HEK293 (cell line): ENCODE measurements around the gene NPHP1.

Source experiments
- CTCF ChIA-PET: fragments of 350-600 bp; formaldehyde crosslinking; extraction: SDS; loops from one replicate; lab custom pipeline; 2021; ENCODE audit warnings: antibody characterized with exemption; lab: Yijun Ruan, JAX
- POLR2A ChIA-PET: fragments of 300-600 bp; formaldehyde crosslinking; extraction: SDS; loops from one replicate; lab custom pipeline; 2020; ENCODE audit warnings: antibody characterized with exemption, inconsistent platforms; lab: Yijun Ruan, JAX
- H3K27ac ChIP-seq: fragments of 200-500 bp; sonication (Bioruptor generic); 2 replicates; pipeline ENCODE4 v1.5.1; 2014; ENCODE audit warnings: low read depth, low read length, control low read depth, inconsistent platforms; ENCODE audit errors: extremely low read depth
- H3K36me3 ChIP-seq, 2 experiments: fragments of 200-500 bp in 1 of 2; sonication (Bioruptor generic) in 1 of 2; 1 replicate in 1 of 2; 2 replicates in 1 of 2; pipeline ENCODE4 v1.5.1; 2014 to 2017; ENCODE audit warnings: inconsistent platforms in 2 of 2, low read length in 2 of 2; ENCODE audit not compliant: control insufficient read depth in 2 of 2, insufficient read depth in 1 of 2
- H3K4me1 ChIP-seq: fragments of 200-500 bp; sonication (Bioruptor generic); 2 replicates; pipeline ENCODE4 v1.5.1; 2014; ENCODE audit warnings: mild to moderate bottlenecking, low read length, inconsistent platforms; ENCODE audit not compliant: control insufficient read depth, insufficient read depth
- H3K4me3 ChIP-seq: 2 replicates; pipeline ENCODE4 v1.5.1; 2011; ENCODE audit warnings: low read depth, mild to moderate bottlenecking, control low read depth, low read length, moderate library complexity
- H3K9me3 ChIP-seq: fragments of 200-500 bp; sonication (Bioruptor generic); 2 replicates; pipeline ENCODE4 v1.5.1; 2014; ENCODE audit warnings: low read depth, low read length, inconsistent platforms; ENCODE audit not compliant: control insufficient read depth, insufficient read depth
- MYNN ChIP-seq: fragments of 450-650 bp; formaldehyde crosslinking; IDR thresholded peaks from 2 replicates; pipeline ENCODE4 v1.5.1; 2016; ENCODE audit warnings: missing biosample characterization, missing genetic modification characterization, borderline replicate concordance
- SCRT2 ChIP-seq: fragments of 450-650 bp; formaldehyde crosslinking; IDR thresholded peaks from 2 replicates; pipeline ENCODE4 v1.5.1; 2016; ENCODE audit warnings: missing biosample characterization, missing genetic modification characterization
- SP2 ChIP-seq: fragments of 450-650 bp; formaldehyde crosslinking; IDR thresholded peaks from 2 replicates; pipeline ENCODE4 v1.5.1; 2016; ENCODE audit warnings: missing biosample characterization, missing genetic modification characterization
- ZBTB48 ChIP-seq: fragments of 450-650 bp; formaldehyde crosslinking; IDR thresholded peaks from 2 replicates; pipeline ENCODE4 v1.5.1; 2016; ENCODE audit warnings: missing biosample characterization, missing genetic modification characterization
- ZFP69B ChIP-seq: fragments of 450-650 bp; formaldehyde crosslinking; IDR thresholded peaks from 2 replicates; pipeline ENCODE4 v1.5.1; 2016; ENCODE audit warnings: missing biosample characterization, missing genetic modification characterization
- ZNF121 ChIP-seq: fragments of 450-650 bp; formaldehyde crosslinking; IDR thresholded peaks from 2 replicates; pipeline ENCODE4 v1.5.1; 2016; ENCODE audit warnings: missing biosample characterization, missing genetic modification characterization
- ZNF202 ChIP-seq: fragments of 450-650 bp; formaldehyde crosslinking; IDR thresholded peaks from 2 replicates; pipeline ENCODE4 v1.5.1; 2016; ENCODE audit warnings: missing biosample characterization, missing genetic modification characterization, borderline replicate concordance
- ZNF211 ChIP-seq: fragments of 450-650 bp; formaldehyde crosslinking; IDR thresholded peaks from 2 replicates; pipeline ENCODE4 v1.5.1; 2016; ENCODE audit warnings: low read depth, missing biosample characterization, missing genetic modification characterization
- ZNF292 ChIP-seq: fragments of 450-650 bp; formaldehyde crosslinking; IDR thresholded peaks from 2 replicates; pipeline ENCODE4 v1.5.1; 2016; ENCODE audit warnings: low read depth, missing biosample characterization, missing genetic modification characterization, borderline replicate concordance
- ZNF341 ChIP-seq: fragments of 450-650 bp; formaldehyde crosslinking; IDR thresholded peaks from 2 replicates; pipeline ENCODE4; 2016; ENCODE audit warnings: low read depth, missing biosample characterization, missing genetic modification characterization
- ZNF48 ChIP-seq: fragments of 450-650 bp; formaldehyde crosslinking; IDR thresholded peaks from 2 replicates; pipeline ENCODE4 v1.5.1; 2016; ENCODE audit warnings: missing biosample characterization, missing genetic modification characterization
- ZNF514 ChIP-seq: fragments of 450-650 bp; formaldehyde crosslinking; IDR thresholded peaks from 2 replicates; pipeline ENCODE4 v1.5.1; 2016; ENCODE audit warnings: missing biosample characterization, missing genetic modification characterization
- ZNF549 ChIP-seq: fragments of 450-650 bp; IDR thresholded peaks from 2 replicates; pipeline ENCODE4 v1.5.1; 2018; ENCODE audit warnings: missing biosample characterization, missing genetic modification characterization, mild to moderate bottlenecking, inconsistent platforms, moderate library complexity
- ZNF610 ChIP-seq: fragments of 450-650 bp; formaldehyde crosslinking; IDR thresholded peaks from 2 replicates; pipeline ENCODE4 v1.5.1; 2016; ENCODE audit warnings: missing biosample characterization, missing genetic modification characterization, borderline replicate concordance
- ZNF624 ChIP-seq: fragments of 450-650 bp; formaldehyde crosslinking; IDR thresholded peaks from 2 replicates; pipeline ENCODE4 v1.5.1; 2017; ENCODE audit warnings: missing biosample characterization, missing genetic modification characterization
- ZNF626 ChIP-seq: fragments of 450-650 bp; sonication (Bioruptor Pico); formaldehyde crosslinking; IDR thresholded peaks from 2 replicates; pipeline ENCODE4 v1.5.1; 2018; ENCODE audit warnings: missing biosample characterization, missing genetic modification characterization, inconsistent platforms
- ZNF660 ChIP-seq: fragments of 450-650 bp; IDR thresholded peaks from 2 replicates; pipeline ENCODE4 v1.5.1; 2018; ENCODE audit warnings: missing biosample characterization, mild to moderate bottlenecking, missing genetic modification characterization
- TF ChIP-seq, protein P1 (sequence below): fragments of 450-650 bp; formaldehyde crosslinking; IDR thresholded peaks from 2 replicates; pipeline ENCODE4 v1.5.1; 2017; ENCODE audit warnings: missing biosample characterization, missing genetic modification characterization
- TF ChIP-seq, protein P2 (sequence below): fragments of 450-650 bp; formaldehyde crosslinking; IDR thresholded peaks from 2 replicates; pipeline ENCODE4 v1.5.1; 2016; ENCODE audit warnings: missing biosample characterization, missing genetic modification characterization
- TF ChIP-seq, protein P3 (sequence below): fragments of 450-650 bp; formaldehyde crosslinking; conservative IDR thresholded peaks from 2 replicates; pipeline ENCODE4 v1.5.1; 2016; ENCODE audit warnings: low read depth, missing biosample characterization, missing genetic modification characterization
- TF ChIP-seq, protein P4 (sequence below): fragments of 450-650 bp; formaldehyde crosslinking; IDR thresholded peaks from 2 replicates; pipeline ENCODE4 v1.5.1; 2016; ENCODE audit warnings: missing biosample characterization, missing genetic modification characterization

NPHP1 gene

DNA sequence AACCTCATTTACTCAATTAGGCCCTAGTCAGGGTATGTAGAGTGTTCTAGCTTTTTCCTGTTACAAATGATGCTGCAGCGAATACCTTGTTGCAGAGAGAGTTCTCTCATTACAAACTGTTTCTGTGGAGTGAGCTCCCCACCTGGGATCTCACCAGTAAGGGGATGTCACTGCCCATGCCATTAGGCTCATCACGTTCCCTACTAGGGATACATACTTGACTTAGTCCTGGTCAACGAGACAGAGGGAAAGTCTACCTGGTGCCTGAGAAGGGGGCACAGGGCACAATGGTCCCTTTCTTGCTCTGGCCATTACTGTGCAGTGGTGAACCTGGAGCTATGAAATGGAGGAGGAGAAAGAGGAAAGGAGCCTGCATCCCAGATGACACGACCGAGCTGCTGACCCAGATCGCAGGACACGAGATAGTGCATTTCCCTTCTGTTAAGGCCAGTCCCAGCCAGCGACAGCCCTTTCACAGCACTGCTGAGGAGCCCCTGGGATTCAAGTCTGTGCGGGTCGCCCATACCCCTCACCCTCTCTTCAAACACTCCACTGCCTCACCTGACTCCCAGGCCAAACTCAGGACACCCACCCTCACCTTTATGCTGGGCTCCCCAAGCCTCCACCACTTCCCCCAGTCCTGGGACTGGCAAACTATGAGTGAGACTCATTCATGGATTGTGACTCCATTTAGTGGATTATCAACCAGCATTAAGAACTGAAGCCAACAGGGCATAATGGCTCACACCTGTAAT is 105.2 kb downstream of the NPHP1 start:
- POLR2A ChIA-PET = no interaction called here
- H3K4me1 ChIP-seq = peaks cover 9% of the 10 kb centered on the region; the same call in 1 of the 2 replicates

DNA sequence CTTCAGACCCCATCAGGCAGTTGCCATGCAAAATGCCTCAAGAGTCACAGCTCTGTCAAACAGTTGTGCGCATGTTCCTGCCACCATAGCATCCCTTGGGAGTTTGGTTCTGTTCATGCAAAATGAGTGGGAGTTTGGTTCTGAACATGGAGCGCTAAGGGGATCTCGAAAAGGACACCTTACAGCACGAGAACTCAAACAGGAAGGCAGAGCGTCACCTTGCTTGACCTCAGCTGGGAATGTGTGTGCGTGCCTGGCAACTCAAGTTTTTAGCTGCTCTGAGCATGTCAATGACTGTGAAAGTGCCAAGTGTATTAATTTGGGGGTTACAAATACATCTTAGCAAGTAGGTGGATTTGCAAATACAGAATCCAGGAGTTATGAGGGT is 105.8 kb downstream of the NPHP1 start:
- no peak overlapping the region for H3K27ac ChIP-seq
- H3K36me3 ChIP-seq = no peaks in the 10 kb centered on the region
- no peak overlapping the region for H3K4me3 ChIP-seq
- POLR2A ChIA-PET = no interaction called here
- CTCF ChIA-PET = no interaction called here
- H3K4me1 ChIP-seq = peaks cover 9% of the 10 kb centered on the region; the same call in 1 of the 2 replicates
- H3K9me3 ChIP-seq = no peaks in the 10 kb centered on the region
- TF ChIP-seq, protein P1, sequence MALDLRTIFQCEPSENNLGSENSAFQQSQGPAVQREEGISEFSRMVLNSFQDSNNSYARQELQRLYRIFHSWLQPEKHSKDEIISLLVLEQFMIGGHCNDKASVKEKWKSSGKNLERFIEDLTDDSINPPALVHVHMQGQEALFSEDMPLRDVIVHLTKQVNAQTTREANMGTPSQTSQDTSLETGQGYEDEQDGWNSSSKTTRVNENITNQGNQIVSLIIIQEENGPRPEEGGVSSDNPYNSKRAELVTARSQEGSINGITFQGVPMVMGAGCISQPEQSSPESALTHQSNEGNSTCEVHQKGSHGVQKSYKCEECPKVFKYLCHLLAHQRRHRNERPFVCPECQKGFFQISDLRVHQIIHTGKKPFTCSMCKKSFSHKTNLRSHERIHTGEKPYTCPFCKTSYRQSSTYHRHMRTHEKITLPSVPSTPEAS = no peak
- TF ChIP-seq, protein P2, sequence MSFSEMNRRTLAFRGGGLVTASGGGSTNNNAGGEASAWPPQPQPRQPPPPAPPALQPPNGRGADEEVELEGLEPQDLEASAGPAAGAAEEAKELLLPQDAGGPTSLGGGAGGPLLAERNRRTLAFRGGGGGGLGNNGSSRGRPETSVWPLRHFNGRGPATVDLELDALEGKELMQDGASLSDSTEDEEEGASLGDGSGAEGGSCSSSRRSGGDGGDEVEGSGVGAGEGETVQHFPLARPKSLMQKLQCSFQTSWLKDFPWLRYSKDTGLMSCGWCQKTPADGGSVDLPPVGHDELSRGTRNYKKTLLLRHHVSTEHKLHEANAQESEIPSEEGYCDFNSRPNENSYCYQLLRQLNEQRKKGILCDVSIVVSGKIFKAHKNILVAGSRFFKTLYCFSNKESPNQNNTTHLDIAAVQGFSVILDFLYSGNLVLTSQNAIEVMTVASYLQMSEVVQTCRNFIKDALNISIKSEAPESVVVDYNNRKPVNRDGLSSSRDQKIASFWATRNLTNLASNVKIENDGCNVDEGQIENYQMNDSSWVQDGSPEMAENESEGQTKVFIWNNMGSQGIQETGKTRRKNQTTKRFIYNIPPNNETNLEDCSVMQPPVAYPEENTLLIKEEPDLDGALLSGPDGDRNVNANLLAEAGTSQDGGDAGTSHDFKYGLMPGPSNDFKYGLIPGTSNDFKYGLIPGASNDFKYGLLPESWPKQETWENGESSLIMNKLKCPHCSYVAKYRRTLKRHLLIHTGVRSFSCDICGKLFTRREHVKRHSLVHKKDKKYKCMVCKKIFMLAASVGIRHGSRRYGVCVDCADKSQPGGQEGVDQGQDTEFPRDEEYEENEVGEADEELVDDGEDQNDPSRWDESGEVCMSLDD (tag by site-specific recombination) = no peak
- TF ChIP-seq ZNF626 (tag by site-specific recombination) (no peak), ZNF292 (no peak), ZNF121 (tag by site-specific recombination) (no peak), ZNF610 (tag by site-specific recombination) (no peak), ZNF202 (no peak), MYNN (tag by site-specific recombination) (no peak), SCRT2 (no peak), ZBTB48 (tag by site-specific recombination) (no peak), ZNF514 (tag by site-specific recombination) (no peak), ZNF211 (tag by site-specific recombination) (no peak)
- TF ChIP-seq, protein P3, sequence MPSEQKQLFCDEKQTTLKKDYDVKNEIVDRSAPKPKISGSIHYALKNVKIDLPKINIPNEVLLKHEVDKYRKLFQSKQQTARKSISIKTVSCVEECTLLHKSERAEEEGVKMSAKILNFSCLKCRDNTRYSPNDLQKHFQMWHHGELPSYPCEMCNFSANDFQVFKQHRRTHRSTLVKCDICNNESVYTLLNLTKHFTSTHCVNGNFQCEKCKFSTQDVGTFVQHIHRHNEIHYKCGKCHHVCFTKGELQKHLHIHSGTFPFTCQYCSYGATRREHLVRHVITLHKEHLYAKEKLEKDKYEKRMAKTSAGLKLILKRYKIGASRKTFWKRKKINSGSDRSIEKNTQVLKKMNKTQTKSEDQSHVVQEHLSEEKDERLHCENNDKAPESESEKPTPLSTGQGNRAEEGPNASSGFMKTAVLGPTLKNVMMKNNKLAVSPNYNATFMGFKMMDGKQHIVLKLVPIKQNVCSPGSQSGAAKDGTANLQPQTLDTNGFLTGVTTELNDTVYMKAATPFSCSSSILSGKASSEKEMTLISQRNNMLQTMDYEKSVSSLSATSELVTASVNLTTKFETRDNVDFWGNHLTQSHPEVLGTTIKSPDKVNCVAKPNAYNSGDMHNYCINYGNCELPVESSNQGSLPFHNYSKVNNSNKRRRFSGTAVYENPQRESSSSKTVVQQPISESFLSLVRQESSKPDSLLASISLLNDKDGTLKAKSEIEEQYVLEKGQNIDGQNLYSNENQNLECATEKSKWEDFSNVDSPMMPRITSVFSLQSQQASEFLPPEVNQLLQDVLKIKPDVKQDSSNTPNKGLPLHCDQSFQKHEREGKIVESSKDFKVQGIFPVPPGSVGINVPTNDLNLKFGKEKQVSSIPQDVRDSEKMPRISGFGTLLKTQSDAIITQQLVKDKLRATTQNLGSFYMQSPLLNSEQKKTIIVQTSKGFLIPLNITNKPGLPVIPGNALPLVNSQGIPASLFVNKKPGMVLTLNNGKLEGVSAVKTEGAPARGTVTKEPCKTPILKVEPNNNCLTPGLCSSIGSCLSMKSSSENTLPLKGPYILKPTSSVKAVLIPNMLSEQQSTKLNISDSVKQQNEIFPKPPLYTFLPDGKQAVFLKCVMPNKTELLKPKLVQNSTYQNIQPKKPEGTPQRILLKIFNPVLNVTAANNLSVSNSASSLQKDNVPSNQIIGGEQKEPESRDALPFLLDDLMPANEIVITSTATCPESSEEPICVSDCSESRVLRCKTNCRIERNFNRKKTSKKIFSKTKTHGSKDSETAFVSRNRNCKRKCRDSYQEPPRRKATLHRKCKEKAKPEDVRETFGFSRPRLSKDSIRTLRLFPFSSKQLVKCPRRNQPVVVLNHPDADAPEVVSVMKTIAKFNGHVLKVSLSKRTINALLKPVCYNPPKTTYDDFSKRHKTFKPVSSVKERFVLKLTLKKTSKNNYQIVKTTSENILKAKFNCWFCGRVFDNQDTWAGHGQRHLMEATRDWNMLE (tag by site-specific recombination) = no peak

More for the DNA sequence above, 105.2 kb downstream of the NPHP1 start:
- no peaks in the 10 kb centered on the region for H3K36me3 ChIP-seq
- no peaks in the 10 kb centered on the region for H3K9me3 ChIP-seq
- TF ChIP-seq ZFP69B (tag by site-specific recombination) (no peak), SP2 (tag by site-specific recombination) (no peak), ZNF624 (no peak), ZNF660 (no peak), ZNF341 (tag by site-specific recombination) (no peak), ZNF549 (tag by site-specific recombination) (no peak), ZNF626 (tag by site-specific recombination) (no peak), ZNF48 (tag by site-specific recombination) (no peak)
- TF ChIP-seq, protein P2 (tag by site-specific recombination) = no peak
- TF ChIP-seq, protein P4, sequence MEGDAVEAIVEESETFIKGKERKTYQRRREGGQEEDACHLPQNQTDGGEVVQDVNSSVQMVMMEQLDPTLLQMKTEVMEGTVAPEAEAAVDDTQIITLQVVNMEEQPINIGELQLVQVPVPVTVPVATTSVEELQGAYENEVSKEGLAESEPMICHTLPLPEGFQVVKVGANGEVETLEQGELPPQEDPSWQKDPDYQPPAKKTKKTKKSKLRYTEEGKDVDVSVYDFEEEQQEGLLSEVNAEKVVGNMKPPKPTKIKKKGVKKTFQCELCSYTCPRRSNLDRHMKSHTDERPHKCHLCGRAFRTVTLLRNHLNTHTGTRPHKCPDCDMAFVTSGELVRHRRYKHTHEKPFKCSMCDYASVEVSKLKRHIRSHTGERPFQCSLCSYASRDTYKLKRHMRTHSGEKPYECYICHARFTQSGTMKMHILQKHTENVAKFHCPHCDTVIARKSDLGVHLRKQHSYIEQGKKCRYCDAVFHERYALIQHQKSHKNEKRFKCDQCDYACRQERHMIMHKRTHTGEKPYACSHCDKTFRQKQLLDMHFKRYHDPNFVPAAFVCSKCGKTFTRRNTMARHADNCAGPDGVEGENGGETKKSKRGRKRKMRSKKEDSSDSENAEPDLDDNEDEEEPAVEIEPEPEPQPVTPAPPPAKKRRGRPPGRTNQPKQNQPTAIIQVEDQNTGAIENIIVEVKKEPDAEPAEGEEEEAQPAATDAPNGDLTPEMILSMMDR (tag by site-specific recombination) = no peak
- no peak overlapping the region for H3K4me3 ChIP-seq
- H3K27ac ChIP-seq = no peak overlapping the region
- CTCF ChIA-PET = no interaction called here
